Cardiac fibroblast (primary cell): Measurements from ENCODE around the gene NMNAT1.

ENCODE experiments used
- DNase-seq, 2 donors: peaks; one replicate each; pipeline versions ENCODE4 v3.0.0 to v3.0.0-alpha.2; 2010; ENCODE audit warnings: low read depth in 2 of 2
- H3K4me3 ChIP-seq, 2 donors: replicated peaks in 1 of 2; 1 replicate in 1 of 2; 2 replicates in 1 of 2; pipeline ENCODE4 v1.5.1; 2011; ENCODE audit warnings: low read depth in 2 of 2, low read length in 2 of 2, mild to moderate bottlenecking in 2 of 2, moderate library complexity in 1 of 2
- CTCF ChIP-seq: IDR thresholded peaks from one replicate; pipeline ENCODE4 v1.5.1; 2011; ENCODE audit warnings: low read depth, mild to moderate bottlenecking, low read length, inconsistent platforms

Gene NMNAT1

GRCh38 chr1:9946315-9946714, 3.0 kb downstream of the NMNAT1 start:
- no peak for TF ChIP-seq CTCF
- no peak overlapping the region for H3K4me3 ChIP-seq
- no peak for DNase-seq

GRCh38 chr1:9957726-9958125, 14.5 kb downstream of the NMNAT1 start:
- DNase-seq, result no peak
- H3K4me3 ChIP-seq, result no peak overlapping the region
- TF ChIP-seq CTCF, result no peak

- no peak for TF ChIP-seq CTCF
- DNase-seq, result peak in 1 of 2 donors; percentile 37
- no peak overlapping the region for H3K4me3 ChIP-seq
These were observed 16.7 kb downstream of the NMNAT1 start for GRCh38 chr1:9960011-9960410.

- TF ChIP-seq CTCF, result no peak
- peak; percentile 14 to 30 for DNase-seq
- no peak overlapping the region for H3K4me3 ChIP-seq
These were observed 17.7 kb downstream of the NMNAT1 start for GRCh38 chr1:9960706-9961562.

- no peak for DNase-seq
- TF ChIP-seq CTCF, result no peak
- no peak overlapping the region for H3K4me3 ChIP-seq
These were observed 41.0 kb downstream of the NMNAT1 start for GRCh38 chr1:9984253-9984652.

GRCh38 chr1:9985001-9985400, 41.7 kb downstream of the NMNAT1 start:
- no peak for TF ChIP-seq CTCF
- DNase-seq, result no peak
- no peak overlapping the region for H3K4me3 ChIP-seq
